SJSA1 (cell line): ENCODE results near the gene CPXM2. TPM values are rescaled to one million over a fixed set of nuclear protein-coding genes. Genes with fewer than 3 reads are reported as not detected.
A peak's percentile ranks its signal among the peaks of the same experiment; 100 is the strongest.

Source experiments
- DNase-seq, 2 experiments: peaks; one replicate each; pipeline ENCODE4 v3.0.0-alpha.2; 2015 to 2020; ENCODE audit warnings: low spot score in 2 of 2, low read depth in 1 of 2
- H3K27ac ChIP-seq: fragments of 250-450 bp; sonication (Bioruptor Pico); 2 replicates; pipeline ENCODE4 v1.5.1; 2020; ENCODE audit warnings: mild to moderate bottlenecking, moderate library complexity
- H3K27me3 ChIP-seq: fragments of 250-450 bp; sonication (Bioruptor Pico); replicated peaks from 2 replicates; pipeline ENCODE4 v1.5.1; 2020; ENCODE audit warnings: mild to moderate bottlenecking, moderate library complexity
- H3K36me3 ChIP-seq: fragments of 250-450 bp; sonication (Bioruptor Pico); 2 replicates; pipeline ENCODE4 v1.5.1; 2020; ENCODE audit warnings: mild to moderate bottlenecking
- H3K4me1 ChIP-seq: fragments of 250-450 bp; sonication (Bioruptor Pico); replicated peaks from 2 replicates; pipeline ENCODE4 v1.6.1; 2021; ENCODE audit warnings: mild to moderate bottlenecking
- H3K4me3 ChIP-seq: fragments of 250-450 bp; sonication (Bioruptor Pico); 2 replicates; pipeline ENCODE4 v1.5.1; 2020; ENCODE audit warnings: mild to moderate bottlenecking
- H3K9me3 ChIP-seq: fragments of 250-450 bp; sonication (Bioruptor Pico); replicated peaks from 2 replicates; pipeline ENCODE4 v1.5.1; 2020; ENCODE audit warnings: mild to moderate bottlenecking
- total RNA-seq: library from RNA; depleted of rRNA; stranded (reverse); fragments of >200 nt; shearing (Covaris generic); gene quantifications from 2 replicates; pipeline ENCODE4 v1.2.3, GENCODE V29; 2014

CPXM2 gene
- total RNA-seq, 1 experiment from 2014 or later, result not detected

GRCh38 chr10:123858907-123859652 is 32.5 kb downstream of the CPXM2 start:
- no peaks in the 10 kb centered on the region for H3K9me3 ChIP-seq
- H3K4me1 ChIP-seq, result no peaks in the 10 kb centered on the region
- no peaks in the 10 kb centered on the region for H3K27me3 ChIP-seq
- H3K36me3 ChIP-seq, result no peaks in the 10 kb centered on the region
- H3K27ac ChIP-seq, result no peak overlapping the region
- no peak overlapping the region for H3K4me3 ChIP-seq
- peak in 1 of 2 experiments; percentile 21 for DNase-seq

DNA sequence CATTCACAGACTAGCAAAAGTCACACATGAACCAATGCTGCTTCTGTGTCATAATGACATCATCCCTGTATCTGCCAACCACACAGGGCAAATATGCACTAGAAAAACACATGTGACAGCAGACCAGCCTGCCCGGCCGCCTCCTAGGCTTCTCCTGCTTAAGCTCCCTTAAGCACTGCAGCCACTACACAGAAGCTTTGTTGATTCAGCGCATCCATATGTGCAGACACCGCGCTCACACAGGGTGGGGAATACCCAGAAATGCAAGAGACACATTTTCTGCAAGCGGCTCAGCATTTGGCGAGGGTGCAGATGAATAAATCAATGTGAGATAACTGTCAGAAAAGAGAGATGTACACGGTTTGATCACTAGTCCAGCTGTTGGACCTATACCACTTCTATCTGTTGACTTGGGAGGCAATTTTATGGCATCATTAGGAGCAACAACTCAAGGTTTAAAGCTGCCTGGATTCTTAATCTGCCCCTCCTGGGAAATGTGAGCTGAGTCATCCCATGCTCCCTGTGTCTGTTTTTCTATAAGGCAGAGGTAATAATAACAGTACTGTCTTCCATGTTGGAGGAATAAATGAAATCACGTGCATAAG is 33.4 kb downstream of the CPXM2 start:
- peak in 1 of 2 experiments; percentile 8 for DNase-seq
- H3K4me1 ChIP-seq, result no peaks in the 10 kb centered on the region
- no peak overlapping the region for H3K27ac ChIP-seq
- H3K9me3 ChIP-seq, result no peaks in the 10 kb centered on the region
- no peaks in the 10 kb centered on the region for H3K36me3 ChIP-seq
- H3K27me3 ChIP-seq, result no peaks in the 10 kb centered on the region
- H3K4me3 ChIP-seq, result no peak overlapping the region

DNA sequence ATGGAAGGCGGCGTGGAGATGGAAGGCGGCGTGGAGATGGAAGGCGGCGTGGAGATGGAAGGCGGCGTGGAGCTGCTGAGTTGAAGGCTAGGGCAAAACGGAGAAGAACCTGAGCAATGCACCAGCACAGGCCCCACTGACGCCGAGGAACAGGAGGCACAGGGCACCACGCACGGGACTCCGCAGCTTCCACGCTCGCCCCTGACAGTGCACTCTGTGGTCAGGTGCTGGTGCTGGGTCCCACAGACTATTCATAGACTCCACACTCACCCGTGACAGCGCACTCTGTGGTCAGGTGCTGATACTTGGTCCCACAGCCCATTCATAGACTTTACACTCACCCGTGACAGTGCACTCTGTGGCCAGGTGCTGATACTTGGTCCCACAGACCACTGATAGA is 34.0 kb downstream of the CPXM2 start:
- Histone ChIP-seq H3K27ac (no peak overlapping the region), H3K9me3 (no peaks in the 10 kb centered on the region)

GRCh38 chr10:123855008-123855684 is 36.5 kb downstream of the CPXM2 start:
- no peaks in the 10 kb centered on the region for H3K4me1 ChIP-seq
- no peak overlapping the region for H3K4me3 ChIP-seq
- H3K9me3 ChIP-seq, result no peaks in the 10 kb centered on the region
- H3K27me3 ChIP-seq, result no peaks in the 10 kb centered on the region
- H3K27ac ChIP-seq, result no peak overlapping the region
- H3K36me3 ChIP-seq, result no peaks in the 10 kb centered on the region
- DNase-seq, result peak in 1 of 2 experiments; percentile 15

More for the DNA sequence above, 34.0 kb downstream of the CPXM2 start:
- Histone ChIP-seq H3K4me1 (no peaks in the 10 kb centered on the region), H3K4me3 (no peak overlapping the region), H3K36me3 (no peaks in the 10 kb centered on the region), H3K27me3 (no peaks in the 10 kb centered on the region)
- peak in 1 of 2 experiments; percentile 32 for DNase-seq

GRCh38 chr10:123854498-123854897 is 37.1 kb downstream of the CPXM2 start:
- Histone ChIP-seq H3K27ac (no peak overlapping the region), H3K4me3 (no peak overlapping the region), H3K9me3 (no peaks in the 10 kb centered on the region), H3K4me1 (no peaks in the 10 kb centered on the region), H3K36me3 (no peaks in the 10 kb centered on the region), H3K27me3 (no peaks in the 10 kb centered on the region)
- peak in 1 of 2 experiments; percentile 28 for DNase-seq

- no peaks in the 10 kb centered on the region for H3K4me1 ChIP-seq
- peak in 1 of 2 experiments; percentile 24 for DNase-seq
- H3K4me3 ChIP-seq, result no peak overlapping the region
- H3K27me3 ChIP-seq, result no peaks in the 10 kb centered on the region
- no peaks in the 10 kb centered on the region for H3K36me3 ChIP-seq
- no peak overlapping the region for H3K27ac ChIP-seq
- H3K9me3 ChIP-seq, result no peaks in the 10 kb centered on the region
These were observed 37.6 kb downstream of the CPXM2 start for GRCh38 chr10:123854003-123854402.

GRCh38 chr10:123852411-123852951 is 39.1 kb downstream of the CPXM2 start:
- H3K36me3 ChIP-seq, result no peaks in the 10 kb centered on the region
- H3K27ac ChIP-seq, result no peak overlapping the region
- H3K4me1 ChIP-seq, result no peaks in the 10 kb centered on the region
- H3K9me3 ChIP-seq, result no peaks in the 10 kb centered on the region
- no peaks in the 10 kb centered on the region for H3K27me3 ChIP-seq
- no peak overlapping the region for H3K4me3 ChIP-seq
- DNase-seq, result no peak

DNA sequence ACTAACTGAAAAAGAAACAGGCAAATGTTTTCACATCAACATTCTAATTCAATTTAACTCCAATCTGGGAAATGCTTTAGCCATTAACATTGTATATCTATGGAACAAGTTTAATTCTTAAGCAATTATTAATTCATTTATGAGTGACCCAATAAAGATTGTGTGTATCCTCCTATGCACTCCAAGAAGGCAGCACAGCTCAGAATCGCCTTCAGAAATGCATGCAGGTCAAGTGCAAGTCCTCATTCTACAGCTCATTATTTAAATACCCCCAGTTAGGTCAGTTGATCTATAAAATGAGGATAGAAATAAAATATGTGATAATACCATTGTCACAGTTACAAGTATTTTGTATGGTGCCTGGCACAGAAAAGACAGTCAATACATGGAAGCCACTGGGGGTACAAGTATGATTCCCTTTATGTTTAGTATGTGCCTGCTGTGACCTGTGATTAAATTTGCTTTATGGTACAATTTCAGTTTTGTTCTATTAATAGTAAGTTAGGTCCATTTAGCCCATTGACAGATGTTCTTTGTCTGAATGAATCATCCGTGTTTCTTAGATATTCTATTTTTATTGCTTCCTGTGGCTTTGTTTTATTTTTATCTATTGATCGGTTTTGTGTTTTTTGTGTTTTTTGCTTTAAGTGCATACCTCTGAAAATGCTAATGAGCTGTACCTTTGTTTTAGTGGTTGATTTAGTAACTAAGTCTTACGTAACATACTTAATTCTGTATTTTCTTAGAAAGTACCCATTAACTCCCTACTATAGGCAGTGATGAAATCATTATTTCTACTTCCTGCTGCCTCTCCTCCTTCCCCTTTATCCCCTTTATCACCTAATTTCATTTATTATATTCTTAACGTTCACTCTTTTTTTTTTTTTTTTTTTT is 42.8 kb downstream of the CPXM2 start:
- H3K27ac ChIP-seq, result no peak overlapping the region
- H3K4me3 ChIP-seq, result no peak overlapping the region
- H3K36me3 ChIP-seq, result no peaks in the 10 kb centered on the region
- DNase-seq, result no peak
- H3K27me3 ChIP-seq, result no peaks in the 10 kb centered on the region
- no peaks in the 10 kb centered on the region for H3K4me1 ChIP-seq
- H3K9me3 ChIP-seq, result no peaks in the 10 kb centered on the region

- no peaks in the 10 kb centered on the region for H3K27me3 ChIP-seq
- no peak overlapping the region for H3K27ac ChIP-seq
- H3K4me1 ChIP-seq, result no peaks in the 10 kb centered on the region
- H3K36me3 ChIP-seq, result no peaks in the 10 kb centered on the region
- no peaks in the 10 kb centered on the region for H3K9me3 ChIP-seq
- no peak overlapping the region for H3K4me3 ChIP-seq
- no peak for DNase-seq
These were observed 43.7 kb downstream of the CPXM2 start for GRCh38 chr10:123847686-123848432.

DNA sequence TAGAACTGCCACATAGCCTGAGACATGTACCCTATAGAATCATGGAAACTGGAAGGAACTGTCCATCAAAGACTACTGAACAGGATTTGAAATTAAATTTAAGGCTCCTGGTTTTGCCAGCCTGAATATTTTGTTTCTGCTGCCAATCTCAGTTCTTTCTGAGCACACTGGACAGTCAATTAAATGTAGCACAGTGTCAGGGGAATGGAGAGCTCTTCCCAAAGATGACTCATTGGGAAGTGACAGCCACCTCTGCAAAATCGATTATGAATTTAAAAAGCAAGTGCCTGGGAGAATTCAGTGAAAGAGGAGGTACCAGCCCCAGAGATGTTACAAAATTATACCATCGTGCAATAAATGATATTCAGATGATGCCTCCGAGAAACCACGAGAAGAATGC is 47.8 kb downstream of the CPXM2 start:
- H3K27ac ChIP-seq, result no peak overlapping the region
- no peaks in the 10 kb centered on the region for H3K9me3 ChIP-seq
- H3K4me3 ChIP-seq, result no peak overlapping the region
- H3K4me1 ChIP-seq, result no peaks in the 10 kb centered on the region
- no peaks in the 10 kb centered on the region for H3K36me3 ChIP-seq
- no peak for DNase-seq
- H3K27me3 ChIP-seq, result no peaks in the 10 kb centered on the region

DNA sequence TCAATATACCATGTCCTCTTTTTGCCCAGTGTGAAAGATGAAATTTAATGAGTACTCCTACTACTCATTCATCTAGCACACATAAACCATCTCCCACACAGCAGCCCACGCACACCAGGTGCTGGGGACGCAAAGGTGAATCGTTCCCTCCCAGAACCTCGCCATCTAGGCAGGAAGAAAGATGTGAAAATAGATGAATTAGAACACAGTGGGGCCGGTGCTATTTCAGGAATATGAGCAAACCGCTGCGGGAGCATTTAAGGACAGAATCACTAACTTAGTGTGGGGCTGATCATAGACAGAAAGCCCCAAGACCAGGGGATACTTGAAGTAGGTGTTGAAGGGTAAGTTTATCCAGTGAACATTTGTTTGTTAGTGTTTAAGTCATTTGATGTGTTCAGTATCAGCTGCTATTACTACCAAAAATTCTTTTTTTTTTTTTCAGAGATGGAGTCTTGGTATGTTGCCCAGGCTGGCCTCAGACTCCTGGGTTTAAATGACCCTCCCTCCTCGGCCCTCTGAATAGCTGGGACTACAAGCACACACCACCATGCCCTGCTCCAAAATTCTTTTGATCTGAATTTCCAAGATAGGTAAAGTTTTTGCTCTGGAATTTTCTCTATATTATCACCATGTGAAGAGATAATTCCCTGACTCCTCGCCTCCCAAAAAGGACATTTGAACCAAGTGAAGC is 48.8 kb downstream of the CPXM2 start:
- no peaks in the 10 kb centered on the region for H3K27me3 ChIP-seq

GRCh38 chr10:123841560-123841959 is 50.0 kb downstream of the CPXM2 start:
- Histone ChIP-seq H3K27ac (no peak overlapping the region), H3K4me1 (no peaks in the 10 kb centered on the region), H3K9me3 (no peaks in the 10 kb centered on the region), H3K4me3 (no peak overlapping the region), H3K36me3 (no peaks in the 10 kb centered on the region), H3K27me3 (no peaks in the 10 kb centered on the region)
- DNase-seq, result no peak

More for the DNA sequence above, 48.8 kb downstream of the CPXM2 start:
- Histone ChIP-seq H3K9me3 (no peaks in the 10 kb centered on the region), H3K27ac (no peak overlapping the region), H3K4me3 (no peak overlapping the region), H3K36me3 (no peaks in the 10 kb centered on the region), H3K4me1 (no peaks in the 10 kb centered on the region)
- no peak for DNase-seq
